ENCODE measurements around the gene SASH3.
A peak's percentile ranks its signal among the peaks of the same experiment; 100 is the strongest.

Gene SASH3

DNA sequence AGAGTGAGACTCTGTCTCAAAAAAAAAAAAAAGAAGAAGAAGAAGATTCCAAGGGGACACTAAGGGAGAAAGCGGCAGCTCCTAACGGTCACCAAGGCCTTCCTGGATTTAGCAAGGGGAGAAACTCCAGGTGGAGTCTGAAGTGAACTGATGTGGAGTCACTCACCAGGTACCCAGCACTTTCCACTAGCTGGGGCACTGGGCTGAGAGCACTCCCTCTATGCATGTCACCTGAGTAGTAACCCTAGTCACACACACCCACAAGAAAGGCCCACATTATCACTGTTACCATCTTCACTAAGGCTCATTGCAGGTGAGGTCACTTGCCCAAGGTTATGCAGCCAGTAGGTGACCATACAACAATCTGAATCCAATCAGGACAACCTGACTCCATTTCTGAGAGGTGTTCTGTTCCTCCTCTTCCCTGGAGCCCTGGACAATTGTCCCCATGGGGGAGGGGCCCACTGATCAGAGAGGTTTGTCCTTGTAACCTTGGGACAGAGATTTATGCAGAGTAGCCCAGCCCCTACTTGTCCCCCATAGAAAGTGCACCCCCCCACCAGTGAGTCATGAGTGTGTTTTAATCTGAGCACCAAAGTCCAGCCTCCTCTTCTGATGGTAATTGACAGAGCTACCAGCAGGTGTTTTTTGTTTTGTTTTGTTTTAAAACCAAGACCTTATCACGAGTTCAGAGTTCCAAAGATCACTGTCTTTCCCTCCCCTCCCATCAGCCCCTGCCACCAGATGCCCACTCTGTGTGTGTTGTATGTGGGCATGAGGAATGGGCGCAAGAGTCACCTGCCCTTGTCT, 5.9 kb upstream of the SASH3 start:
- Histone ChIP-seq H3K9me3 (no peaks in the 10 kb centered on the region), H3K4me3 (no peak overlapping the region), H3K4me1 (no peaks in the 10 kb centered on the region), H3K36me3 (no peaks in the 10 kb centered on the region), H3K27me3 (no peaks in the 10 kb centered on the region), H3K27ac (no peak overlapping the region)
- no peak for DNase-seq
- TF ChIP-seq, protein P1, sequence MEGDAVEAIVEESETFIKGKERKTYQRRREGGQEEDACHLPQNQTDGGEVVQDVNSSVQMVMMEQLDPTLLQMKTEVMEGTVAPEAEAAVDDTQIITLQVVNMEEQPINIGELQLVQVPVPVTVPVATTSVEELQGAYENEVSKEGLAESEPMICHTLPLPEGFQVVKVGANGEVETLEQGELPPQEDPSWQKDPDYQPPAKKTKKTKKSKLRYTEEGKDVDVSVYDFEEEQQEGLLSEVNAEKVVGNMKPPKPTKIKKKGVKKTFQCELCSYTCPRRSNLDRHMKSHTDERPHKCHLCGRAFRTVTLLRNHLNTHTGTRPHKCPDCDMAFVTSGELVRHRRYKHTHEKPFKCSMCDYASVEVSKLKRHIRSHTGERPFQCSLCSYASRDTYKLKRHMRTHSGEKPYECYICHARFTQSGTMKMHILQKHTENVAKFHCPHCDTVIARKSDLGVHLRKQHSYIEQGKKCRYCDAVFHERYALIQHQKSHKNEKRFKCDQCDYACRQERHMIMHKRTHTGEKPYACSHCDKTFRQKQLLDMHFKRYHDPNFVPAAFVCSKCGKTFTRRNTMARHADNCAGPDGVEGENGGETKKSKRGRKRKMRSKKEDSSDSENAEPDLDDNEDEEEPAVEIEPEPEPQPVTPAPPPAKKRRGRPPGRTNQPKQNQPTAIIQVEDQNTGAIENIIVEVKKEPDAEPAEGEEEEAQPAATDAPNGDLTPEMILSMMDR (IDR thresholded peaks at IDR 0.05) = no peak
- intact Hi-C loops (cut with DNase I; ENCODE audit: low total_unique reads) = no loop called here

DNA sequence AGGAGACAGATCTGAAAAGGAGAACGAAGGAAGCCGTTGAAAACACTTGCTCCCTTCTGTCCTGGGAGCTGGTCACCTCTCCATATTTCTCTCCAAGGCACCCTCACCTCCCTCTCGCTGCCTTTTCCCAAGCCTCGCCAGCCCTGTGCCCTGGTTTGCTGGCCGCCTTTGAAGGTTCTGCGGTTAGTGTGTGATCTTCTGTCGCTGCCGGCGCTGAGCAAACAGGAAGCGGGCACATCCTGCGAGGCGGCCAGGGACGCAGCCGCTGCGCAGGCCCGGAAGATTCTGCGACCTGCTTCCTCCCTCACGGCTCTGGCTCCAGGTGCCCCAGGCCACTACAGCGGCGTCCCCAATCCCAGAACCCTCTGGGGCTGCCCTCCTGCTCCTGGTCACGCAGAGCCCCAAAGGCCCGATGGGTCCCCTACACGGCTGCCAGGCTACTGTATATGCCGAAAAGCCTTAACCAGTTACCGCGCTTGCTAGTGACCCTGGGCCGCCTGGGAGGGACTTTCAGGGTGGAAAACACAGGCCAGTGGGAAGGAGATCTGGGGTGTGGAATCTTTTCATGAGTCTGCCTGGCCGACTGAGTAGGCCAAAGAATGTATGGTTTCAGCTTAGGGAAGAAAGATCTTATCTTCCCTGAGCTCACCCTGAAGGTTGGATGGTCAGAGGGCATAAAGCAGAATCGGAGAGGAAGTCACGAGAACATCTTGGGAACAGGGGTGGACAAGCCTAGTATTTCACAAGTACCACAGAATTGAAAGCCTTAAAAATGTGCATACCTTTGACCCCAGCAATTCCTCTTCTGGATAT, 2.3 kb upstream of the SASH3 start:
- intact Hi-C loops (cut with DNase I; ENCODE audit: low total_unique reads) = no loop called here
- DNase-seq = peak; percentile 32 to 68
- Histone ChIP-seq H3K27me3 (no peaks in the 10 kb centered on the region), H3K4me3 (no peak overlapping the region), H3K36me3 (no peaks in the 10 kb centered on the region), H3K9me3 (no peaks in the 10 kb centered on the region), H3K4me1 (no peaks in the 10 kb centered on the region), H3K27ac (no peak overlapping the region)
- TF ChIP-seq, protein P1 (IDR thresholded peaks at IDR 0.05) = no peak

DNA sequence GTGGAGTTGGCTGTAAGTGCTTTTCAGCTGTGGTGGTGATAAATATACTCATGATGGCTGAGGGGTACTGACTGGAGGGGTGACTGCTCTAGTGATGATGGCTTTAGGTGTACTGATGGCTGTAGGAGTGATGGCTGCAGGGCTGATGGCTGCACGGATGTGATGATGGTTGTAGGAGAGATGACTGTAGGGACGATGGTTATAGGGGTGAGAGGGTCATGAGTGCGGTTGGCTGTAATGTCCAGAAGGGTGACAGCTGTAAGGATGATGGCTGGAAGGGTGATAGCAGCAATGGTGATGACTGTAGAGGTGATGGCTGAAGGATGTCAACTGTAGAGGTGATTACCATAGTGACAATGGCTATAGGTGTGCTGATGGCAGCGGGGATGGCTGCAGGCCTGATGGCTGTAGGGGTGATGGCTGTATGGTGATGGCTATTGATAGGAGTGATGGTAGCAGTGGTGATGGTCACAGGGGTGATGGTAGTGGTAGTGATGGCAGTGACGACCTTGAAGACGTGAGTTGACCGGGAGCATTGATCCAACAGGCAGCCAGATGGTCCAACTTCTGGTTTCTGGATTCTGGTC, 570 bp upstream of the SASH3 start:
- DNase-seq = no peak
- Histone ChIP-seq H3K4me3 (no peak overlapping the region), H3K4me1 (no peaks in the 10 kb centered on the region), H3K27ac (no peak overlapping the region), H3K36me3 (no peaks in the 10 kb centered on the region), H3K27me3 (no peaks in the 10 kb centered on the region), H3K9me3 (no peaks in the 10 kb centered on the region)
- TF ChIP-seq, protein P1 (IDR thresholded peaks at IDR 0.05) = no peak
- intact Hi-C loops (cut with DNase I; ENCODE audit: low total_unique reads) = no loop called here

DNA sequence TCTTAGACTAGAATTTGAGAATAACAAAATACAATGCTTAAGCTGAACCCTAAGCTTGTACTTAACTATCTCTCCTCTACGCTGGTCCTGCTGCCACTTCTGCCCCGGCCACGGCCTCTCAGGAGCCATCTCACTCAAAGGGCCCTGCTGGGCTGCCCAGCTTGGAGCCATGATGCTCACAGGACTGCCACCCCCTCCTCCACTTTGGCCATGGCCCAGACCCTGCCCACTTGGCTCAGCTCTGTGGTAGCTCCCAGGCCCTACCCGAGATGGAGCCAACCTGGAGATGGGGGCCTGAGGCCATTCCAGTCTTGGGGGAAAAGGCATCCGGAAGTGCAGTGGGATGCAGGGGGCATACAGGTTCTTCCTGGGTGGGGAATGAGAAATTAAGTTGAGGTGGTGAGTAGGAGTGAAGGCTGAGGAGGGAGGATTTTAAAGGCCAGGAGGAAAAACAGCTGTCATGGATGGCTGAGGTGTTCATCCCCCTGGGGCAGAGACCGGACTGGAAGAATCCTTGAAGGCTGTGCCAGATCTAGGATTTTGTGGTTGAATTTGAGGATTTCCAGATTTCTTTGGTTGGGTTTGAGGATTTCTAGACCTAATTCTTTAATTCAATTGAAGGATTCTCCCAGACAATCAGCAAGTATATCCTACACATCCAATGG, 824 bp downstream of the SASH3 start:
- H3K4me1 ChIP-seq = no peaks in the 10 kb centered on the region
- no peak overlapping the region for H3K27ac ChIP-seq
- H3K9me3 ChIP-seq = no peaks in the 10 kb centered on the region
- TF ChIP-seq, protein P1 (IDR thresholded peaks at IDR 0.05) = no peak
- DNase-seq = no peak
- no peaks in the 10 kb centered on the region for H3K36me3 ChIP-seq
- intact Hi-C loops (cut with DNase I; ENCODE audit: low total_unique reads) = no loop called here
- peak overlapping the region in 1 of 2 donors; percentile 10 for H3K4me3 ChIP-seq
- no peaks in the 10 kb centered on the region for H3K27me3 ChIP-seq

DNA sequence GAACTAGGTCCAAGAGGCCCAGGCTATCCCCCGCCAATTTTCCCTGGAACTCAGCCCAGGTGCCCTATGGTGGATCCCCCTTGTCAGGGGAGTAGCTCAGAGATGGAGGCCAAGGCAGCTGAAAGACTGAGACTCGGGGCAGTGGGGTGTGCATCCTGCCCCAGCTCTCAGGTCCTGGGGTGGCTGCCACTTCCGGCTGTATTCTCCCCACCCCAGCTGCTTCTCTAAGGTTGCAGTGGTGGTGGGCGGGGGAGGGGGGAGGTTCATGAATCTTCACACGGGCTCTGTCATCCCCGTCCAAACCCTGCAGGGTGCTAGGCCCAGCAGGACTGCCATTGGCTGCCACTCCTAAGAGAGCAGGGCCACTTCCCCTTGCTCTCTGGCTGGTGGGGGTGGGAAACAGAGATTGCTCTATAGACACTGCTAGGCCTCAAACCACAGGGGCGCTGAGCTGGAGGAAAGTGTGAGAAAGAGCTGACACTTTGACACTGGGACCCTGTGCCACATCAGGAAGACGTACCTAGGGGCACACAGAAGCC, 1.5 kb downstream of the SASH3 start:
- DNase-seq = peak in 1 of 2 donors; percentile 34
- Histone ChIP-seq H3K9me3 (no peaks in the 10 kb centered on the region), H3K27me3 (no peaks in the 10 kb centered on the region), H3K27ac (no peak overlapping the region), H3K4me1 (no peaks in the 10 kb centered on the region), H3K36me3 (no peaks in the 10 kb centered on the region), H3K4me3 (no peak overlapping the region)
- intact Hi-C loops (cut with DNase I; ENCODE audit: low total_unique reads) = no loop called here
- TF ChIP-seq, protein P1 (IDR thresholded peaks at IDR 0.05) = no peak

Measured in tibial artery (tissue), 4 donors.